CD4-positive, alpha-beta T cell treated with Interferon alpha-2 for 1 hour (primary cell): Measurements from ENCODE around the gene PRAF2.

Source experiments
- DNase-seq, 2 donors: peaks; one replicate each; pipeline ENCODE4 v3.0.0-alpha.2; 2020 to 2022

Gene PRAF2

GRCh38 chrX:49071877-49072711, 1.7 kb downstream of the PRAF2 start:
- no peak for DNase-seq

DNA sequence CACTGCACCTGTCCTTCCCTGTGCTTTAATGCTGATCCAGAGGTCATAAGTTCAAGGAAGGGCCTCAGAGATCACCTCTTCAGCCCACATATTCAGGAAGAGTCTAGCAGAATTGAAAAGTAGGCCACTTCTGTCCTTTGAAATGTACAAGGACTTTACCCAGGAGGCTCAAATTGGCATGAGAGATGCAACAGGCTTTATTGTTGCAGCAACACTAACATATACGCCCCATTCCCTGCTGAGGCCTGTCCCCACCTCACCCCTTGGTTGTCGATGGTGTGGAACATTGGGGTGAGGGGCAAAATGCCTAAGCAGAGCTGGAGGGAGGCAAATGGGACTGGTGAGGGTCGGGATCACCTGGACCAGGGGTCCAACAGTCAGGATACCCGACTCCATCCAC, 2.8 kb downstream of the PRAF2 start:
- no peak for DNase-seq

DNA sequence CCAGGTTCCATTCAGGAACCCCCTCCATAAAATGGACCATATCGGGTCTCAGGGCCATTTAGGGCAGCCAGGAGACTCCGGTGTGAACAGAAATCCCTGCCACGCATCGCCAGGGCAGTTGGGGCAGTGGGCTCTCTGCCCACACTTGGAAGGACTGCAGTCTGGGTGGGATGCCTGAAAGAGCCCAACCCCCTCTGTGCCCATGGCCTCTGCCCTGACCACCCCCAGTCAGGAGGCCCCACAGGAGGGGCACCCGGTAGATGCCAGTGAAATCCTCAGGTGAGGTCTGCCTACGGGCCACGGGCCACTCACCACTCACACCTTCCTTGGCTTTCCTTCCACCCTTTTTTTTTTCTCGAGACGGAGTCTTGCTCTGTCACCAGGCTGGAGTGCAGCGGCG, 4.8 kb downstream of the PRAF2 start:
- no peak for DNase-seq

- DNase-seq, result no peak
Observed at GRCh38 chrX:49067285-49068120, 6.3 kb downstream of the PRAF2 start.

DNA sequence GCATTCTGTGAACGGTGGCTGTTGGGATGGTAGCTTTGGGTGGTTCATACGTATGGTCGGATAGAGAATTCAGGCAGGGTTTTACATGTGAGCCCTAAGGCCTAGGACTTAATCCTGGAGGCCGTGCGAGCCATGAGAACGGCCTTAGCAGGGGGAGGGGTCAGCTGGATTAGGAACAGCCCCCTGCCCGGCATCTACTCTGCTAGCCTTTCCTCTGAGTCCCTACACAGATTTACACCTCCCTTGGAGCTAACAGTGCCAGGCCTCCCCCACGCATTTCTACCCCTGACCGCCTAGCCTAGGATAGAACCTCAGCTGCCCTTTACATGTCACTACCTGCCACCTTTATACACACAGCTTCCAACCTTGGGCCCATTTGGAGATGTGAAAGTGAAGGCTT, 7.1 kb downstream of the PRAF2 start:
- no peak for DNase-seq

- no peak for DNase-seq
Observed at GRCh38 chrX:49066278-49066677, 7.5 kb downstream of the PRAF2 start.

- no peak for DNase-seq
Observed at GRCh38 chrX:49064735-49065134, 9.1 kb downstream of the PRAF2 start.

GRCh38 chrX:49064303-49064702, 9.5 kb downstream of the PRAF2 start:
- DNase-seq, result no peak

DNA sequence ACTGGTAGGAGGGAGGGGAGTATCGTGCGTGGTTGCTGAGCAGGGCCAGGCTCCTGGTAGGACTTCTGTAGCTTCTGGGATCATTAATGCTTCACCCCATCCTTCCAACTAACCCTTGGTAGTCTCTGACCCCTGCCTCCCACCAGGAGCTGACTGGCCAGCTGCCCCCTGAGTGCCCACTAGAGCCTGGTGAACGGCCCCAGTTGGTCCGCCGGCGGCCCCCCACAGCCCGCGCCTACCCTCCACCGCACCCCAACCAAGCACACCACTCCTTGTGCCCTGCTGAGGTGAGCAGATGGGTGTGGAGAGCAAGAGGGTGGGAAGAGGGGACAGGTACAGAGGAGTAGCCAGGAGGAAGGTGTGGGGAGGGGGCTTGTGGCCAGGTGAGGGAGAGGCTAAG, 10.1 kb downstream of the PRAF2 start:
- DNase-seq, result no peak

DNA sequence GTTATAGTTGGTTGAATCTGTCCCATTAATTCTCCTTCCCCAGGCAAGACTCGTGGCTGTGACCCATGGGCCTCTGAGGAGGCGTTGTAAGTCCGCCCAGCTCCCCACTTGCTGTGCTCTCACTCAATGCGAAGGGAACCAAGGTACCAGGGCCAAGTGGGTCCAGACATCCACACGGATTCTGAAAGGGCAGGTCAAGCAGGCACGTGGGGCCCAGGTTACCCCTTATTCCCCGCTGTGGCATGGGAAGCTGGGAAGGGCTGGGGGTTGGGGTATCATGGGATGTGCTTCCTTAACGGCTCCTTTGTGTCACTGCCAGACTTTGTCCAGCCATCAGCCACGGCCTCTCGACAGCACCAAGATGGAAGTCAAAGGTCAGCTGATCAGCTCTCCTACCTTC, 11.9 kb downstream of the PRAF2 start:
- DNase-seq, result no peak

DNA sequence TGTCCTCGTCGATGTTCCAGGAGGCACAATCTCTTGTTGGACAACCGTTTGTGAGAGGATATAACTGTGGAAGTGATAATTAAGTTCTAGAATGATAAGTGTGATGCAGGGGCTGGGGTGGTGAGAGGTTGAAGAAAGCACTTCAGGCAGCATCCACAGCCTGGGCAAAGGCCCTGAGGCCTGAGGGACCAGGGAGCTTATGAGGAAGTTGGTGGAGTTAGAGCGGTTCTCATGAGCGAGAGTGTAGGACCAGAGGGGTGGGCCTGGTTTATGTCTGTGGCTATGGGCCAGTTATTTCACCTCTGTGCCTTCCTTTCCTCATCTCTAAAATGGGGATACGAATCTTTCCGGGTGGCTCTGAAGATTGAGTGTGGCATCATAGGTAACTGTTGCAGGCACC, 12.3 kb downstream of the PRAF2 start:
- no peak for DNase-seq

DNA sequence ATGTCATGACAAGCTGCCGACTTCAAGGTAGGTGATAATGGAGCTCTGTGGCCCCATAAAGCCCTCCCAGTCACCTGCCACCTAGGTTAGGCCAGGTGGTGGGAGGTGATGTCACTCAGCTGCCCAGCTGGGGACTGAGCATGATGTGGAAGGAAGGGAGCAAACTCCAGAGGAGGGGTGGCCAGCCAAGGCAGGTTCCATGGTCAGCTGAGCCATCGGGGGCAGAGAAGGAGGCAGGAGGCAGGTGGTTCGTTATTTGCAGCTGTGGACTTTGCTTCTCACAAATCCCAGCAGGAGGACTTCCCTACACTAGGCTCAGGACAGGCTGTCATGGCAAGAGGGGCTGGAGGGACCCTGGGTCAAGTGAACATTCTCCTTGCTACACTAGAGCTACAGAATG, 12.9 kb downstream of the PRAF2 start:
- DNase-seq, result no peak

GRCh38 chrX:49059681-49060085, 14.1 kb downstream of the PRAF2 start:
- DNase-seq, result no peak

- no peak for DNase-seq
Observed at GRCh38 chrX:49059201-49059600, 14.6 kb downstream of the PRAF2 start.

DNA sequence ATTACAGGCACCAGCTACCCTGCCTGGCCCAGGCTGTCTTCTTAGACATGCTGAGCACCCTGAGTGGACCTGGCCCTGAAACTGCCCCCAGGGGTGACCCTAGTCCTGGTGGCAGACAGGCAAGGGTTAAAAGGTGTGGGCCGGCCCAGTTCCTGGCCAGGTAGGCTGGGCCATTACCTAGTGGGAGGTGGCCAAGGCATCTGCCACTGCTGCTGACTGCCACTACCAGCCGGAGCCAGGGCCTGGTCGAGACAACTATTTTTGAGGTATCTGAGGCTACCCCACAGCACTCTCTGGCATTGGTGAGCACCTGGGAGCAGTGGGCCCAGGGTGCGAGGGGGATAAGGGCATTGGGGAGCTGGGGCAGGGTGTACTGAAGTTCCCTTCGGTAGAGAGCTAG, 15.0 kb downstream of the PRAF2 start, which contains the start of gene CCDC120:
CCDC120 (plus strand) TSS at position 206 of the 400 bp plus-strand sequence. CDS start 3,043 bp downstream, outside the sequence.
- DNase-seq, result no peak

GRCh38 chrX:49054073-49054762, 19.6 kb downstream of the PRAF2 start:
- no peak for DNase-seq

GRCh38 chrX:49053223-49054072, 20.4 kb downstream of the PRAF2 start:
- peak; percentile 74 to 75 for DNase-seq

GRCh38 chrX:49043987-49044281, 29.9 kb downstream of the PRAF2 start:
- no peak for DNase-seq

DNA sequence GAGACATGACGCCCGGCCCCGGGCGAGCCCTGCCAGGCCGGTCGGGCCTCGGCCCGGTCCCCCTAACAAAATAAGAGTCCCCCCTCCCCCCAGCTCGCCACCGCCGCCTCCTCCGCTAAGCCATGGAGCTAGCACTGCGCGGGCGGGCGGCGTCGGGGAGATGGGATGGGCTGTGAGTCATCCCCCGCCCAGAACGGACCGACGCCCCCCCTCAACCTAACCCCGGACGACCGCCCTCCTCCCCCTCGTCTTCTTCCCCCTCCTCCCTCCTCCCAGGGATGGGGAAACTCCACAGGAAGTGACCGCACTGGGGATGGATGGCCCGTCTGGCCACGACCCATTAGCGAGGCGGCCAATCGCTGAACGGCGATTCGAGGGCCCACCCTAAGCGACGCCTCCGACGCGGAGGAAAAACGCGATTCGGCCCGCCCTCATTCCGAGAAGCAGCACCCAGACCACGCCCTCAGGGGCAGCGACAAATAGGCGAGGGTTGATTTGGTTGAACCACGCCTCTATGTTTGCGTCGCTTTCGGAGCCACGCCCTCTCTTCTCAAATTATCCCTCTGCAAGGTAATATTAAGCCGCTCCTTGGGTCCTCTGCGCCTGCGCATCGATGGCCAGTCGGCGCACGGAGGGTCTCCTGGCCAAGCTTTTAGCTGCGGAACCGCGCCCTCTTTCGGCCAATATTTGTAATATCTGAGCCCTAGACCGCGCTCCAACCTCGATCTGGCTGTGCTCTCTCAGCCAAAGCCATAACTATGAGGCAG, 30.4 kb downstream of the PRAF2 start, which contains the start of gene TFE3:
TFE3 (minus strand) TSS at position 138 of the 767 bp plus-strand sequence; CDS start at position 7, 131 bp downstream.
- DNase-seq, result peak; percentile 98 to 99

GRCh38 chrX:49042581-49043219, 31.1 kb downstream of the PRAF2 start:
- DNase-seq, result peak in 1 of 2 donors; percentile 16
